Glomerular visceral epithelial cell (primary cell): Measurements from ENCODE around the gene ANKRA2.
"Not testable (repeated sequence)": the region's sequence is repeated elsewhere in the genome, so short reads cannot be mapped to it uniquely, and the experiment has no call there.

Experiments used
- DNase-seq: peaks from one replicate; pipeline ENCODE4 v3.0.0-alpha.2; 2016; ENCODE audit errors: extremely low spot score

ANKRA2 gene

DNA sequence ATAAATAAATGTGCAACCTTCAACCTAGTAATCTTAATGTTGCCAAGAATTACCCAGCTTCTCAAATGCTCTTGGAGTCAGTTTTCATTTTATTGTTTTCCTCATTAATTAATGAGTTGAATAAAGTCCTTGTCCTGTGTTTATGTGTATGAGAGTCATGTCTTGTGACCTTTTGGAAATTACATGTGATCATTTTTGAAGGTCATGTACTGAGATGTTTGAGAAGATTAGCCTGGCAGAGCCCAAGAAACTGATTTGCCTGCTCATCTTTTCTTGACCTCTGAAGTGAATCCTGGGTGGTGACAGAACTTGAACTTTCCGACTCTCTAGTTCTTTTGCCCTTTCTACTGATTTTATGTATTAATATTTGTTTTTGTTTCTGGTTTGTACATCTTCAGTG is 15.4 kb downstream of the ANKRA2 start:
- no peak for DNase-seq

GRCh38 chr5:73545403-73545779 is 20.0 kb downstream of the ANKRA2 start:
- DNase-seq, result no peak

- no peak for DNase-seq
Measured at GRCh38 chr5:73544429-73545402, 20.7 kb downstream of the ANKRA2 start.

- no peak for DNase-seq
Measured at GRCh38 chr5:73542020-73542419, 23.4 kb downstream of the ANKRA2 start.

GRCh38 chr5:73540192-73540591 is 25.2 kb downstream of the ANKRA2 start:
- peak; percentile 82 for DNase-seq

DNA sequence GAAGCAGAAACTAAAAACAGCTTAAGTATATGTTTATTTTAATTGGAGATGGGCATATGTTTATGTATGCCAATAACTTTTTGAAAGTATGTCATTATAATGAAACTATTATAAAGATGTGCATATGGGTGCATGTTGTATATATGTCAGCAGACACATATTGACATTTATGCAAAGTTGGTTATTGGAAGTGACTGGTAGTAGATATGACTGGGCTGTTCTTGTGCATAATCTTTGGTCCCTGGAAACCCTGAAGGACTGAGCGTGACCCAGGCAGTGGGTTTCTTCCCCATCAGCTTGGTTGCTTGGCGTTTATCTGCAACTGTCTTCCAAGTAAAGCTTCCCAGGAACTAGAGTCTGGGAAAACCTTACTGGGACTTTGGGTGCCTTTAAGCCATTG is 25.7 kb downstream of the ANKRA2 start:
- DNase-seq, result no peak

DNA sequence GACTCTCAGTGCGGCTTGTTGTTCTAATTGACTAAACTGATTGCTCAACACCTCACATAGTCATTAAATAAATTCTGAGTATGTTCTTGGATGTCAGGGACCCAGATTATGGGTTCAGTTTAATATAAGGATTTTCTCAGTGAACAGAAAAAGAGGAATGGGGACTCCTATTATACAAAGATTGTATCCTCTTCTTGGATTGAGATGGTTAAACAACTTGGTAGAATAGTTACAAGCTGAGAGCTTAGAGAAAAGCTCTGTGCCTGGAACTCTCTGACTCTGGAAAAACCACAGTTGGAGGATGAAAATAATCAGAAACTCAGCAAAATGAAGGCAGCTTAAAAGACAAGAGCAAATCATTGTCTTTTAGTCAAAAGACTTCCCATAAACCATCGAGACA is 30.5 kb downstream of the ANKRA2 start:
- no peak for DNase-seq

- DNase-seq, result no peak
Measured at GRCh38 chr5:73534011-73534644, 31.3 kb downstream of the ANKRA2 start.

DNA sequence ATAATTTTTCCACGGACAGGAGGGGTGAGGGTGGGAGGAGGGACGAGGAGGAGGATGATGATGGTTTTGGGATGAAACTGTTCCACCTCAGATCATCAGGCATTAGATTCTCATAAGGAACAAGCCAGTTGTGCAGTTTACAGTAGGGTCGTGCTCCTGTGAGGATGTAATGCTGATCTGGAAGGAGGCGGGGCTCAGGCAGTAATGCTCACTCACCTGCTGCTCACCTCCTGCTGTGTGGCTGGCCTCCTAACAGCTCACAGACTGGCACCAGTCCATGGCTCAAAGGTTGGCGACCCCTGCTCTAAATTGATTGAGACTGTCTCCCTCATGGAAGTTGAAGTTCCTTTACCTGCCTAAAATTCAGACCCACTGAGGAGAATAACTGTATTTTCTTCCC is 33.2 kb downstream of the ANKRA2 start:
- no peak for DNase-seq

- no peak for DNase-seq
Measured at GRCh38 chr5:73531356-73531755, 34.1 kb downstream of the ANKRA2 start.

- no peak for DNase-seq
Measured at GRCh38 chr5:73529081-73529480, 36.4 kb downstream of the ANKRA2 start.

- no peak for DNase-seq
Measured at GRCh38 chr5:73528248-73528647, 37.2 kb downstream of the ANKRA2 start.

- DNase-seq, result no peak
Measured at GRCh38 chr5:73525606-73526203, 39.7 kb downstream of the ANKRA2 start.

- DNase-seq, result no peak
Measured at GRCh38 chr5:73523861-73524260, 41.6 kb downstream of the ANKRA2 start.

- no peak for DNase-seq
Measured at GRCh38 chr5:73522989-73523388, 42.5 kb downstream of the ANKRA2 start.

GRCh38 chr5:73519531-73520283 is 45.7 kb downstream of the ANKRA2 start:
- DNase-seq, result peak; percentile 79

DNA sequence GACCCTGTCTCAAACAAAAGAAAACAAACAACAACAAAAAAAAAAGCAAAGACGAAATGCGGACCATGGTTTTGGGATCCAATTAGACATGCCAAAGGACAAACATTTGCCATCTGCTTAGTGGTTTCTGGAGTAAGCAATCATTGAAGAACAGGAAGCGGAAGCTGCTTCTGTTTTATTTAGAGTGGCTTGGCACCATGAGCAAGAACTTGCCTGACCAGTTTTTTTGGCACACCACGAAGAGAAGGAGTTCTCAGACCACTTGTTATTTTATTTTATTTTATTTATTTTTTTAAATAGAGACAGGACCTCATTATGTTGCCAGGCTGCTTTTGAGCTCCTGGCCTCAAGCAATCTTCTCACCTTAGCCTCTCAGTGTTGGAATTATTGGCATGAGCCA is 50.2 kb downstream of the ANKRA2 start:
- DNase-seq, result no peak

DNA sequence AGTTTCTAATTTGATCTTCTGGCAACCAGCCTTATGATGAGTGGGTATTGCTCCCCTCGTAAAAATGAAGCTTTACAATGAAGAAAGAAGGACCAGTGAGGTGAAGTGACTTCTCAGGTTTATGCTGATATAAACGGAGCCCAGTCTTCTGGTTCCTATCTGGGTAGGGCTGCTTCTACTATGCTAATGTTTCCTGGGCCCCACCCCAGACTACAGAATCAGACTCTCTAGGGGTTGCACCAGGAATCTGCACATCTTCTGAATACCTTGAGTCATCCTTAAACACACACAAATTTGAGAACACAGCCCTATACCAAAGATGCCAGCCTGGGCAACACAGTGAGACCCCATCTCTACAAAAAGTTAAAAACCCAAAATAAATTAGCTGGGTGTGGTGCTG is 51.0 kb downstream of the ANKRA2 start:
- DNase-seq, result no peak

- no peak for DNase-seq
Measured at GRCh38 chr5:73513996-73514395, 51.4 kb downstream of the ANKRA2 start.

GRCh38 chr5:73508521-73508920 is 56.9 kb downstream of the ANKRA2 start:
- not testable (repeated sequence) for DNase-seq

- DNase-seq, result no peak
Measured at GRCh38 chr5:73507062-73507461, 58.4 kb downstream of the ANKRA2 start.

DNA sequence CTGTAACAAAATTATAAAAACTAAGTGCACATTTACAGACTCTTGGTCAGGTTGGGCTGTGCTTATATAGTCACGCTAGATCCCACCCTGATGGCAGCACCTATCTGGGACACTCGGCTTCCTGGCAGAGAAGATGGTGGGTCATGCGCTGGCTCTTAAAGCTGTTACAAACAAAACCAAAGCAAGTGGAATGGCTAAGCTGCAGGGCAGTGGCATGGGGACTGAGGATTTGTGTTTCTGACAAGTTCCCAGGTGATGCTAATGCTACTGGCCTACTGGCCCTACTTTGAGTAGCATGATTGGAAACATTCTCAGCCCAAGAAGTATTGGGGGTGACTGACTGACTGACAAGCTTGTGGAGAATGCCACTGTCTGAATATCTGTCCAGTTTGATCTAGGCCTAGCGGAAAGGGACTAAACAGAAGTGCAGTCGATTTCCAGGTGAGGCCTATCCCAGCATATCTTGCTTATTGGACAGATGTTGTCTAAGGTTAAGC is 58.9 kb downstream of the ANKRA2 start:
- DNase-seq, result no peak
